OCI-LY3 (cell line): ENCODE measurements around the gene HDAC8.

ENCODE experiments used
- H2AFZ ChIP-seq: fragments of 200-600, 300-600 bp; shearing (Covaris generic); 2 replicates; pipeline ENCODE4 v1.6.0; 2014; ENCODE audit warnings: antibody characterized with exemption, low read depth, low read length
- H3K27ac ChIP-seq: fragments of 200-600, 300-600 bp; sonication (generic); 2 replicates; pipeline ENCODE4 v1.5.1; 2014; ENCODE audit warnings: mild to moderate bottlenecking, low read length, moderate library complexity, mixed read lengths
- H3K27me3 ChIP-seq: fragments of 200-600, 300-600 bp; sonication (generic); 2 replicates; pipeline ENCODE4 v1.6.1; 2014; ENCODE audit warnings: low read depth, low read length, mixed read lengths
- H3K36me3 ChIP-seq: fragments of 200-600, 300-600 bp; sonication (generic); replicated peaks from 2 replicates; pipeline ENCODE3; 2014; ENCODE audit warnings: low read depth, low read length, mixed read lengths
- H3K4me1 ChIP-seq: fragments of 300-600, 200-600 bp; sonication (generic); 2 replicates; pipeline ENCODE4 v1.6.1; 2014; ENCODE audit warnings: low read length, mixed read lengths
- H3K4me2 ChIP-seq: fragments of 200-600, 300-600 bp; sonication (generic); 2 replicates; pipeline ENCODE4 v1.6.1; 2014; ENCODE audit warnings: low read length, mixed read lengths
- H3K4me3 ChIP-seq: fragments of 300-600, 200-600 bp; sonication (generic); 2 replicates; pipeline ENCODE4 v1.5.1; 2014; ENCODE audit warnings: antibody characterized with exemption, mild to moderate bottlenecking, low read length, moderate library complexity
- H3K79me2 ChIP-seq: fragments of 300-600, 200-600 bp; shearing (Covaris generic); 2 replicates; pipeline ENCODE4 v1.6.1; 2014; ENCODE audit warnings: mild to moderate bottlenecking, low read length, mixed read lengths
- H3K9ac ChIP-seq: fragments of 300-600, 200-600 bp; shearing (Covaris generic); 2 replicates; pipeline ENCODE4 v1.6.0; 2014; ENCODE audit warnings: mild to moderate bottlenecking, low read length, moderate library complexity
- H3K9me3 ChIP-seq: fragments of 200-600, 300-600 bp; shearing (Covaris generic); 2 replicates; pipeline ENCODE4 v1.6.1; 2014; ENCODE audit warnings: low read length, mixed read lengths; ENCODE audit not compliant: insufficient read depth
- H4K20me1 ChIP-seq: fragments of 200-600, 300-600 bp; sonication (generic); 2 replicates; pipeline ENCODE4 v1.6.1; 2016; ENCODE audit warnings: low read length, mixed read lengths; ENCODE audit not compliant: insufficient read depth
- CTCF ChIP-seq: fragments of 200-600, 300-600 bp; sonication (generic); IDR thresholded peaks from 2 replicates; pipeline ENCODE4 v1.5.1; 2014; ENCODE audit warnings: antibody characterized with exemption, low read length, low read depth
- EZH2phosphoT487 ChIP-seq: fragments of 200-600 bp; shearing (Covaris generic); IDR thresholded peaks from 2 replicates; pipeline ENCODE4 v1.6.1; 2018; ENCODE audit warnings: antibody characterized with exemption, mixed run types, low read depth

HDAC8 gene

GRCh38 chrX:72468607-72469006, 104.0 kb downstream of the HDAC8 start:
- no peaks in the 10 kb centered on the region for H3K79me2 ChIP-seq

GRCh38 chrX:72467135-72467534, 105.5 kb downstream of the HDAC8 start:
- no peak overlapping the region for H3K27ac ChIP-seq
- H3K4me1 ChIP-seq: no peaks in the 10 kb centered on the region
- no peak for TF ChIP-seq EZH2phosphoT487
- TF ChIP-seq CTCF: no peak
- no peaks in the 10 kb centered on the region for H3K27me3 ChIP-seq
- H3K9ac ChIP-seq: no peak overlapping the region
- no peaks in the 10 kb centered on the region for H3K79me2 ChIP-seq
- H4K20me1 ChIP-seq: no peaks in the 10 kb centered on the region
- no peak overlapping the region for H3K4me2 ChIP-seq
- H2AFZ ChIP-seq: no peak overlapping the region
- H3K4me3 ChIP-seq: no peak overlapping the region
- no peaks in the 10 kb centered on the region for H3K9me3 ChIP-seq
- peaks cover 5% of the 10 kb centered on the region for H3K36me3 ChIP-seq

More at GRCh38 chrX:72468607-72469006, 104.0 kb downstream of the HDAC8 start:
- no peak for TF ChIP-seq CTCF
- TF ChIP-seq EZH2phosphoT487: no peak
- Histone ChIP-seq H2AFZ (no peak overlapping the region), H3K9me3 (no peaks in the 10 kb centered on the region), H3K36me3 (peaks cover 5% of the 10 kb centered on the region), H3K4me3 (no peak overlapping the region), H3K4me2 (no peak overlapping the region), H3K27ac (no peak overlapping the region), H3K9ac (no peak overlapping the region), H3K27me3 (no peaks in the 10 kb centered on the region), H4K20me1 (no peaks in the 10 kb centered on the region), H3K4me1 (no peaks in the 10 kb centered on the region)

GRCh38 chrX:72466493-72466892, 106.2 kb downstream of the HDAC8 start:
- H3K4me1 ChIP-seq: no peaks in the 10 kb centered on the region
- H3K79me2 ChIP-seq: no peaks in the 10 kb centered on the region
- H2AFZ ChIP-seq: no peak overlapping the region
- no peak overlapping the region for H3K4me3 ChIP-seq
- H3K36me3 ChIP-seq: peaks cover 9% of the 10 kb centered on the region
- no peaks in the 10 kb centered on the region for H3K9me3 ChIP-seq
- no peak overlapping the region for H3K9ac ChIP-seq
- H3K4me2 ChIP-seq: no peak overlapping the region
- no peaks in the 10 kb centered on the region for H4K20me1 ChIP-seq
- H3K27me3 ChIP-seq: no peaks in the 10 kb centered on the region
- H3K27ac ChIP-seq: no peak overlapping the region
- TF ChIP-seq CTCF (no peak), EZH2phosphoT487 (no peak)

GRCh38 chrX:72465889-72466288, 106.8 kb downstream of the HDAC8 start:
- Histone ChIP-seq H3K4me1 (no peaks in the 10 kb centered on the region), H3K79me2 (no peaks in the 10 kb centered on the region), H3K27me3 (no peaks in the 10 kb centered on the region), H4K20me1 (no peaks in the 10 kb centered on the region), H2AFZ (no peak overlapping the region), H3K9ac (no peak overlapping the region), H3K9me3 (no peaks in the 10 kb centered on the region), H3K4me2 (no peak overlapping the region), H3K4me3 (no peak overlapping the region), H3K36me3 (peaks cover 9% of the 10 kb centered on the region), H3K27ac (no peak overlapping the region)
- TF ChIP-seq CTCF: no peak
- no peak for TF ChIP-seq EZH2phosphoT487
